Melanocyte of skin (primary cell): ENCODE measurements around the gene GSTT4. TPM values are rescaled to one million over a fixed set of nuclear protein-coding genes. Genes with fewer than 3 reads are reported as not detected.

ENCODE experiments used
- total RNA-seq, 2 donors: library from RNA; depleted of rRNA; stranded (reverse); fragments of >200 nt; gene quantifications; 2 replicates each; pipeline ENCODE4 v1.2.3, GENCODE V29; 2012

The GSTT4 gene
- total RNA-seq, result not detected

GRCh38 chr22:24005201-24005600 is at the start of gene GSTT4:
GSTT4 (minus strand) TSS chr22:24005453; CDS start chr22:24005356, 97 bp downstream.

DNA sequence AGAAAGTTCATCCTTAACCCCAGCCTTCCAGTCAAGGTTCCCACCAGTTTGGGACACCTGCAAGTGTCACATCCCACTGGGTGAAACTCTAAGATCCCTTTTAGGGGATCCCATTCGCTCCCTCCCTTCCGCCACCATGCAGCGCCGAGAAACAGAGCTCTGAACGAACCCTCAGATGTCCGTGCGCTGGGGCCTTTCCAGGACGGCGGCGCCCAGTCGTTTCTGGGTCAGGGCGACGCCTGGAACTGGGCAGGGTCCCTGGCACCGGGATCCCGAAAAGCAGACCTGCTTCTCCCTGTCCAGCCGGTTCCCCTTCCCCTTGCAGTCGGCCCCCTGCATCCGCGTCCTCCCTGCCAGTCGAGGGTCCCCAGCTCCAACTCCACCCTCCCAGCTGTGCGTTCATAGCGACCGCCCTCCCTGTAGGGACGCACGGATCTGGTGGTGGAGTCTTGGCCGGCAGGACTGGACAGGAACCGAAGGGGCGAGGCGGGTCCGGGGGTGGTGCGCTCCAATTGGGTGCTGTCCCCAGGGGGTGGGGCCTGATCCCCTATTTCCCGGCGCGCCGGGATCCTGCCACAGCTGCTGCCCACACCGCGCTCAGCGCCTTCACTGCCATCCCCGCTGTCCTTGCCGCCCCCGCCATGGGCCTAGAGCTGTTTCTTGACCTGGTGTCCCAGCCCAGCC is 25.6 kb downstream of the GSTT4 start, which contains the start of gene GSTT2:
Gene GSTT2, plus strand, starts transcription at position 578 of the 684 bp plus-strand sequence.

GRCh38 chr22:23974345-23974744 is 30.9 kb downstream of the GSTT4 start, which contains the start of gene DDT:
DDT (minus strand) TSS chr22:23974441; CDS start chr22:23974414, 27 bp downstream.

DNA sequence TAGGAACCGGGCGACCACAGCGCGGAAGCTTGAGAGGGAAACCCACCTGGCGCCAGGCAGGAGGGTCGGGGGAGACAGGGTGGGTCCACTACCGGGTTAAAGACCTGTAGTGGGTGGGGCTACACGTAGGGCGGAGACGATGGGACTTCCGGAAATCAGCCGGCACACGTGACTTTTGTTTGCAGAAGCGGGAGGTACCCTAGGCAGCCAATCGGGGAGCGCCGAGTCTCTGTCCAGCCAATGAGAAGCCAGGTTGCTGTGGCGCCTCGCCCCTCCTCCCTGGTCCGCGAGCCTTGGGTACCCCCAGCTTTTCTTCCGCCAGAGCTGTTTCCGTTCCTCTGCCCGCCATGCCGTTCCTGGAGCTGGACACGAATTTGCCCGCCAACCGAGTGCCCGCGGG is 38.7 kb downstream of the GSTT4 start, which contains the start of gene DDTL:
Gene DDTL, plus strand, starts transcription at position 321 of the 400 bp plus-strand sequence. Its CDS starts 27 bp downstream, at position 348.

GRCh38 chr22:23961084-23961771 is 44.0 kb downstream of the GSTT4 start, which contains the start of gene GSTT2B:
GSTT2B (minus strand) TSS chr22:23961195; CDS start chr22:23961131, 64 bp downstream.

Other genes starting within 250 kb of the GSTT4 start
- under 1 TPM in 1 of 2 donors, not detected in 1; 0.69 TPM for gene C22orf15, start 242.5 kb downstream of the GSTT4 start, total RNA-seq
- gene CHCHD10, start 237.5 kb downstream of the GSTT4 start, total RNA-seq, result 10 to 100 TPM in 1 of 2 donors, 1 to 10 TPM in 1; 2.8 to 12.0 TPM
- 1 to 10 TPM in 1 of 2 donors, under 1 TPM in 1; 1.00 to 2.8 TPM for gene MMP11, start 232.6 kb downstream of the GSTT4 start, total RNA-seq
- 10 to 100 TPM; 44.0 to 52.3 TPM for gene SMARCB1, start 218.5 kb downstream of the GSTT4 start, total RNA-seq
- under 1 TPM; under 0.01 to 0.67 TPM for gene DERL3, start 166.4 kb downstream of the GSTT4 start, total RNA-seq
- 1 to 10 TPM; 6.0 to 9.6 TPM for gene SLC2A11, start 147.6 kb downstream of the GSTT4 start, total RNA-seq
- gene MIF, start 111.1 kb downstream of the GSTT4 start, total RNA-seq, result 100 to 1,000 TPM; 243 to 270 TPM
- 1 to 10 TPM in 1 of 2 donors, under 1 TPM in 1; 0.69 to 2.7 TPM for gene GSTT2B, start 44.3 kb downstream of the GSTT4 start, total RNA-seq
- gene DDTL, start 38.6 kb downstream of the GSTT4 start, total RNA-seq, result 1 to 10 TPM in 1 of 2 donors, under 1 TPM in 1; 0.67 to 1.0 TPM
- gene DDT, start 31.0 kb downstream of the GSTT4 start, total RNA-seq, result 100 to 1,000 TPM; 101 to 125 TPM
- not detected for gene GSTT2, start 25.3 kb downstream of the GSTT4 start, total RNA-seq
- 10 to 100 TPM; 52.7 to 53.3 TPM for gene CABIN1, start 5.9 kb upstream of the GSTT4 start, total RNA-seq
- gene SUSD2, start 176.0 kb upstream of the GSTT4 start, total RNA-seq, result 1 to 10 TPM in 1 of 2 donors, under 1 TPM in 1; 0.69 to 2.0 TPM
- gene GGT5, start 239.6 kb upstream of the GSTT4 start, total RNA-seq, result 1 to 10 TPM in 1 of 2 donors, under 1 TPM in 1; 0.69 to 1.3 TPM